MCF 10A (cell line): ENCODE measurements around the gene ELOA. TPM values are rescaled to one million over a fixed set of nuclear protein-coding genes. Genes with fewer than 3 reads are reported as not detected.
A peak's percentile ranks its signal among the peaks of the same experiment; 100 is the strongest.

ENCODE experiments used
- BruUV-seq: library from RNA; stranded (reverse); fragments of 400-500 nt; replicated peaks from 2 replicates; lab custom pipeline; 2021; lab: Mats Ljungman, UMichigan
- CTCF ChIA-PET: fragments of 300-600 bp; sonication (Branson Sonifier 250); formaldehyde crosslinking; extraction: SDS; loops from one replicate; lab custom pipeline; 2021; ENCODE audit warnings: antibody characterized with exemption, inconsistent platforms; lab: Yijun Ruan, JAX
- POLR2A ChIA-PET: fragments of 300-600, 350-650 bp; sonication (Branson Sonifier 250); formaldehyde crosslinking; extraction: SDS; loops from one replicate; lab custom pipeline; 2020; ENCODE audit warnings: antibody characterized with exemption, inconsistent platforms; lab: Yijun Ruan, JAX
- DNase-seq: peaks from one replicate; pipeline ENCODE4 v3.0.0-alpha.2; 2018; ENCODE audit not compliant: unreplicated experiment
- H3K27ac Mint-ChIP-seq: one replicate; pipeline ENCODE4 v1.8.0; 2022; ENCODE audit warnings: mild to moderate bottlenecking, low read depth, mixed read lengths; ENCODE audit not compliant: unreplicated experiment
- H3K27me3 Mint-ChIP-seq: one replicate; pipeline ENCODE4 v1.8.0; 2022; ENCODE audit warnings: mixed read lengths; ENCODE audit not compliant: insufficient read depth, unreplicated experiment
- H3K36me3 Mint-ChIP-seq: one replicate; pipeline ENCODE4 v1.8.0; 2022; ENCODE audit warnings: mild to moderate bottlenecking, moderate library complexity, mixed read lengths; ENCODE audit not compliant: insufficient read depth, unreplicated experiment
- H3K4me1 Mint-ChIP-seq: one replicate; pipeline ENCODE4 v1.8.0; 2022; ENCODE audit warnings: mixed read lengths; ENCODE audit not compliant: insufficient read depth, unreplicated experiment
- H3K4me3 Mint-ChIP-seq: one replicate; pipeline ENCODE4 v1.8.0; 2022; ENCODE audit warnings: mild to moderate bottlenecking, moderate library complexity, mixed read lengths; ENCODE audit not compliant: unreplicated experiment
- H3K9me3 Mint-ChIP-seq: one replicate; pipeline ENCODE4 v1.8.0; 2022; ENCODE audit warnings: mixed read lengths; ENCODE audit not compliant: unreplicated experiment
- CTCF ChIP-seq: fragments of 200-600 bp; IDR thresholded peaks from one replicate; pipeline ENCODE4 v1.8.0; 2022; ENCODE audit warnings: antibody characterized with exemption, mild to moderate bottlenecking; ENCODE audit not compliant: unreplicated experiment
- intact Hi-C: fragments of 100-400 bp; cut with micrococcal nuclease; formaldehyde crosslinking; loops from 2 replicates; pipeline ENCODE4 v1.14.1; 2022
- total RNA-seq: library from RNA; stranded (reverse); gene quantifications from 2 replicates; pipeline ENCODE4 v1.2.3, GENCODE V29; 2022

The ELOA gene
- total RNA-seq, 1 experiment from 2014 or later = 68.3 TPM

GRCh38 chr1:23742670-23743286 is 493 bp upstream of the ELOA start:
- H3K4me3 Mint-ChIP-seq = peak overlapping the region; percentile 83
- TF ChIP-seq CTCF = no peak
- DNase-seq = peak; percentile 19
- intact Hi-C loops = loop anchor here (5.0 kb wide), 1 partner anchor 200 kb away; no protein-coding TSS in a partner anchor
- TSS peak; percentile 71 for BruUV-seq
- H3K27me3 Mint-ChIP-seq = no peaks in the 10 kb centered on the region
- peaks cover 31% of the 10 kb centered on the region for H3K4me1 Mint-ChIP-seq
- H3K9me3 Mint-ChIP-seq = no peaks in the 10 kb centered on the region
- ChIA-PET POLR2A (interaction anchor here (0.6 to 7.5 kb wide), 22 partner anchors 8 to 676 kb away, joined by 3 to 95 read pairs (median 5); partner anchors contain the start of genes GALE, ID3, LYPLA2 and PITHD1), CTCF (interaction anchor here (0.6 to 1.7 kb wide), 2 partner anchors 11 to 40 kb away, joined by 3 to 4 read pairs; no protein-coding TSS in a partner anchor)
- peaks cover 26% of the 10 kb centered on the region for H3K36me3 Mint-ChIP-seq
- H3K27ac Mint-ChIP-seq = peak overlapping the region; percentile 71

DNA sequence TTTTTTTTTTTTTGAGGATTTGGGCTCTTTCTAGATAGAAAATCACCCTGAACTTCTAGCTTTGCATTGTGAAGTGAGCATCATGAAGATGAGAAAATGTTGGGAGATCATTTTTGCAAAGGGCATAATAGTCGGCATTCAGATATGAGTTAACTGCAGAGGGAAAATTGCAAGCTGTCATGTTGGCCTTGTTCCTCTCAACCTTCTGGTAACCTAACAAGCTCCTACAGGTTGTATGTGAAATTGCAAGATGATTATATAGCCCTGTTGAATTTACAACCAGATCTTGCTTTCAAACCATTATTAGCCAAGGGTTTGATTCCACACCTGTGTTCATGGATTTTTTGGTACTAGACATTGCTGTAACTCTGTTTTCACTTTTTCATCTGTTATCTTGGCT is 2.2 kb downstream of the ELOA start:
- Mint-ChIP-seq H3K36me3 (peaks cover 35% of the 10 kb centered on the region), H3K27me3 (no peaks in the 10 kb centered on the region), H3K27ac (no peak overlapping the region), H3K9me3 (no peaks in the 10 kb centered on the region), H3K4me3 (peak overlapping the region; percentile 83), H3K4me1 (peaks cover 35% of the 10 kb centered on the region)
- intact Hi-C loops = loop anchor here (2.0 kb wide), 1 partner anchor 55 kb away; the partner anchor contains the start of gene RPL11
- TF ChIP-seq CTCF = peak; percentile 28
- ChIA-PET POLR2A (interaction anchor here (0.6 to 7.5 kb wide), 10 partner anchors 12 to 206 kb away, joined by 3 to 95 read pairs (median 8); partner anchors contain the start of genes PITHD1 and RPL11), CTCF (interaction anchor here (1.3 to 1.6 kb wide), 2 partner anchors 26 to 29 kb away, joined by 3 to 7 read pairs; no protein-coding TSS in a partner anchor)
- BruUV-seq = no TSS peak
- peak; percentile 52 for DNase-seq

DNA sequence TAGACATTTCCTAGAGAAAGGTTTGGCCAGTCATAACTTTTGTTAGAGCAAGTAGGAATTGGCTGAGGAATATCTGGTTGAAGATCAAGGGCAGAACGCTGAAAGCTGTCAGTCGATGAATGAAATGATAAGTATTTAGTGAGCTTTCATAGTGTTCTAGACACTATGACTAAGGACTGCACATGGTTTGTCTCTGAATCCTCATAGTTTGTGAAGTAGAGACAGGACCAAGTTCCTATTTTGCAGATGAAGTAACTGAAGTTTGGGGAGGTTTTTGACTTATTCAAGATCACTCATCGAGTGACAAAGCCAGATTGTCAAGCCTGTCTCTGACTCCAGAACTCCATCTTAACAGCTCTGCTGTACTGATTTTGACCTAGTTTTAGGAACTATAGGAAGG is 4.7 kb downstream of the ELOA start:
- H3K27ac Mint-ChIP-seq = no peak overlapping the region

More for the DNA sequence above, 4.7 kb downstream of the ELOA start:
- peaks cover 60% of the 10 kb centered on the region for H3K36me3 Mint-ChIP-seq
- TF ChIP-seq CTCF = no peak
- DNase-seq = no peak
- ChIA-PET POLR2A (interaction anchor here (0.6 to 7.5 kb wide), 3 partner anchors 10 to 55 kb away, joined by 3 to 95 read pairs (median 4); partner anchors contain the start of gene RPL11), CTCF (interaction anchor here (1.5 kb wide), 1 partner anchor 31 kb away, joined by 3 read pairs; no protein-coding TSS in a partner anchor)
- no peaks in the 10 kb centered on the region for H3K27me3 Mint-ChIP-seq
- intact Hi-C loops = no loop called here
- no peaks in the 10 kb centered on the region for H3K9me3 Mint-ChIP-seq
- H3K4me1 Mint-ChIP-seq = peaks cover 23% of the 10 kb centered on the region
- H3K4me3 Mint-ChIP-seq = no peak overlapping the region
- BruUV-seq = no TSS peak
